Measurements from ENCODE around the gene ATXN7L1.
A peak's percentile ranks its signal among the peaks of the same experiment; 100 is the strongest.

ATXN7L1 gene

DNA sequence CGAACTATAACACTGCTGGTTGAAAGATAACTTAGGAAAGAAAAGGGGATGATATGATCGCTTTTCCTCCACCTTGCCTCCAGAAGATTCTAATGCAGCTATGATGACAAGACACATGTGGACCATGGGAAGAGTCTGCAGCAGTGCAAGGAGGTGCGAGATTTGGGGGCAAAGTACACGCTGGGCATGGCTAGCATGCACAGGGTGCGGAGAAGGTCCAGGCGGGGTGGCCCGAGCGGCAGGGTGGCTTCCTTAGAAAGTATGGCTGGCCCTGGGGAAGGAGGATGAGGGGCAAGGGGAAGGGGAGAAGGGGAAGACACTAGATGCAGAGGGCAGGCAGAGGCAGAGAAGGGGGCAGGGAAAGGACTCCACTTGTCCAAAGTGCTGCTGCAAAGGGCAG, 15.6 kb downstream of the ATXN7L1 start:
- DNase-seq (ENCODE audit: low spot score), result no peak
- H3K4me2 ChIP-seq (ENCODE audit: insufficient read depth, low read length, poor library complexity, severe bottlenecking), result no peak overlapping the region
- H2BK5ac ChIP-seq (ENCODE audit: low read length), result no peak overlapping the region
- H4K91ac ChIP-seq (ENCODE audit: low read depth, low read length, poor library complexity), result peak overlapping the region; percentile 75
- no peaks in the 10 kb centered on the region for H3K79me1 ChIP-seq (ENCODE audit: low read depth, low read length)
- no peak overlapping the region for H3K4me3 ChIP-seq (ENCODE audit: low read length in 2 of 2)
- no peak overlapping the region for H2AFZ ChIP-seq (ENCODE audit: low read length)
- H3K36me3 ChIP-seq (replicated peaks in 1 of 2; ENCODE audit: control insufficient read depth in 2 of 2, insufficient read depth in 2 of 2, low read length in 2 of 2), result peaks cover 0 to under 1% of the 10 kb centered on the region in 2 donors
- H3K4me1 ChIP-seq (ENCODE audit: control insufficient read depth in 2 of 2, insufficient read depth in 1 of 2, low read depth in 1 of 2, low read length in 2 of 2), result peaks cover 0 to 9% of the 10 kb centered on the region in 2 donors
- H2BK120ac ChIP-seq (ENCODE audit: low read depth, low read length), result no peak overlapping the region
- no peak overlapping the region for H4K8ac ChIP-seq (ENCODE audit: low read depth, low read length)
- no peak overlapping the region for H3K27ac ChIP-seq (replicated peaks; ENCODE audit: low read length)
- no CpG with 5 or more reads among the region's 8 CpGs for WGBS, 2 donors (ENCODE audit: extremely low coverage in 2 of 2, insufficient read length in 2 of 2, insufficient replicate concordance in 1 of 2)
- H3K23ac ChIP-seq (ENCODE audit: low read depth, low read length, poor library complexity), result no peak overlapping the region
- no peak overlapping the region for H2AK5ac ChIP-seq (ENCODE audit: low read depth, low read length)
- H3K9me3 ChIP-seq (replicated peaks in 1 of 2; ENCODE audit: control insufficient read depth in 2 of 2, insufficient read depth in 1 of 2, low read depth in 1 of 2, low read length in 2 of 2), result no peaks in the 10 kb centered on the region
- peak overlapping the region; percentile 46 for H3K18ac ChIP-seq (ENCODE audit: low read length)
- no peaks in the 10 kb centered on the region for H3K27me3 ChIP-seq (ENCODE audit: control insufficient read depth in 3 of 3, insufficient read depth in 3 of 3, low read depth in 1 of 3, low read length in 3 of 3)
- H3K9ac ChIP-seq (ENCODE audit: low read depth, low read length, poor library complexity), result no peak overlapping the region
- H3K4ac ChIP-seq (ENCODE audit: low read length), result no peak overlapping the region
- no peak overlapping the region for H2BK12ac ChIP-seq (ENCODE audit: low read length)
- H3K14ac ChIP-seq (ENCODE audit: low read length), result no peak overlapping the region
- no peak overlapping the region for H2BK15ac ChIP-seq (ENCODE audit: low read length)

DNA sequence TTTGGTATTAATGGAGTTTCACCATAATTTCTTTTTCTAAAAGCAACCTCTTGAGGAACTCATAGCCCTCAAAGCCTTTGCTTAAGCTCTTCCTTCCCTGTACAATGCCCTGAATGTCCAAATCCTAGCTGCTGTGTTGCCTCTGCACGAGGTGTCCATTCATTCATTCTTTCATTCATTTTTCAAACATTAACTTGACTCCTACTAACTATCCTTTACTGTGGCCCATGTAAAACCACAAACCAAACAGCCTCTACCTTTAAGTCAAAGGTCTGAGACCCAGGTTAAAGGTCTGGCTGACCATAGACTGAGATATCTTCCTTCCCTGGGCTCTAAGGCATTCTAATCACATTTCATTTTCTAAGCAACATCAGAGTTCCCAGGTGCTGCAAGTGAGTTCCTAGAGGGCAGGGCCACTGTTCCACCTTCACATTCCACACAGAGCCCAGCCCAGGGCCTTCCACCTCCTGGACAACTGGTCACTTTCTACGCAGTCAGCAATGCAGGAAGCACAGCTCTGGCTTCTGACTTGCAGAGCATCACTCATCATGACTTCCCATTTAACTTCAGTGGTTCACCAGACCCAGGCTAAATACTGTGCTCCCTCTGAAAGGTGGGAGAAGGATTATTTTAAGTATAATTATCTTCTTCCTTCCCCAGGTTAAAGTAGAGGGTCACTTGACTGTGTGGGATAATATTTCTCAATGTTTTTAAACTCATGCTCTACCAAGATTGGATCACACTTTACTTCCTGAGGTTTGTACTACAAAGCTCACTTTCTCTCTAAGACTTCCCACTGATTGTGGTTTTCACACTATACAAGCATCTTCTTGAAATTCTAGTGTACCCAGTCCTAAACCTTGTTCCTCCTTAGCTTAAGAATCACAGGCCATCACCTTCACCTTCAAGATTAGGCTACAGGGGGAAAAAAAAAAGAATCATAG, 19.1 kb downstream of the ATXN7L1 start:
- Histone ChIP-seq H3K14ac (ENCODE audit: low read length) (no peak overlapping the region), H4K91ac (ENCODE audit: low read depth, low read length, poor library complexity) (no peak overlapping the region), H3K9ac (ENCODE audit: low read depth, low read length, poor library complexity) (no peak overlapping the region), H2BK120ac (ENCODE audit: low read depth, low read length) (no peak overlapping the region), H3K27ac (replicated peaks; ENCODE audit: low read length) (no peak overlapping the region), H2BK12ac (ENCODE audit: low read length) (no peak overlapping the region), H3K27me3 (ENCODE audit: control insufficient read depth in 3 of 3, insufficient read depth in 3 of 3, low read depth in 1 of 3, low read length in 3 of 3) (no peaks in the 10 kb centered on the region), H3K4ac (ENCODE audit: low read length) (no peak overlapping the region), H2BK5ac (ENCODE audit: low read length) (no peak overlapping the region), H2AK5ac (ENCODE audit: low read depth, low read length) (no peak overlapping the region), H3K4me3 (ENCODE audit: low read length in 2 of 2) (no peak overlapping the region), H2BK15ac (ENCODE audit: low read length) (no peak overlapping the region), H3K4me1 (ENCODE audit: control insufficient read depth in 2 of 2, insufficient read depth in 1 of 2, low read depth in 1 of 2, low read length in 2 of 2) (peaks cover 6 to 12% of the 10 kb centered on the region in 2 donors), H3K23ac (ENCODE audit: low read depth, low read length, poor library complexity) (no peak overlapping the region), H3K79me1 (ENCODE audit: low read depth, low read length) (no peaks in the 10 kb centered on the region), H3K4me2 (ENCODE audit: insufficient read depth, low read length, poor library complexity, severe bottlenecking) (no peak overlapping the region), H2AFZ (ENCODE audit: low read length) (no peak overlapping the region), H3K9me3 (replicated peaks in 1 of 2; ENCODE audit: control insufficient read depth in 2 of 2, insufficient read depth in 1 of 2, low read depth in 1 of 2, low read length in 2 of 2) (no peaks in the 10 kb centered on the region), H3K36me3 (replicated peaks in 1 of 2; ENCODE audit: control insufficient read depth in 2 of 2, insufficient read depth in 2 of 2, low read length in 2 of 2) (no peaks in the 10 kb centered on the region), H4K8ac (ENCODE audit: low read depth, low read length) (no peak overlapping the region), H3K18ac (ENCODE audit: low read length) (no peak overlapping the region)
- no peak for DNase-seq (ENCODE audit: low spot score)
- WGBS, 2 donors (ENCODE audit: extremely low coverage in 2 of 2, insufficient read length in 2 of 2, insufficient replicate concordance in 1 of 2), result no CpG with 5 or more reads among the region's 2 CpGs

DNA sequence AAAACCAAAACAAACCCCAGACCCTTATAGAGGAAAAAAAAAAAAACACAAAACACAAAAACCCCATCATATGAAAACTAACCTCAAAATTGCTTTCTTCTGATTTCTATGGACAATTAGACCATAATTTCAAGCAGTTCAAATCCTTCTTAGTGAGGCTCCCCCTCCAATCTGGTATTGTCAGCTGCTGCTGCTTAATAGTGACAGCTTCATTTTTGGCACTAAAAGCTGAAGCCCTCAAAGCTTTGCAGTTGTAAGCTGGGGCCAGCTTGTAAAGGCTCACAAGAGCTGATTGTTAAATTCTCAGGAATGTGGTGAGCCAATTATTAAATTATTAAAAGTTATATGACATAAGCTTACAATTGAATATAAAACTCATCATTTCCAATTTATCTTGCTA, 21.9 kb downstream of the ATXN7L1 start:
- no peak for DNase-seq (ENCODE audit: low spot score)
- Histone ChIP-seq H3K4me2 (ENCODE audit: insufficient read depth, low read length, poor library complexity, severe bottlenecking) (no peak overlapping the region), H3K4me3 (ENCODE audit: low read length in 2 of 2) (no peak overlapping the region), H3K18ac (ENCODE audit: low read length) (no peak overlapping the region), H2BK5ac (ENCODE audit: low read length) (no peak overlapping the region), H4K91ac (ENCODE audit: low read depth, low read length, poor library complexity) (no peak overlapping the region), H3K14ac (ENCODE audit: low read length) (no peak overlapping the region), H3K36me3 (replicated peaks in 1 of 2; ENCODE audit: control insufficient read depth in 2 of 2, insufficient read depth in 2 of 2, low read length in 2 of 2) (no peaks in the 10 kb centered on the region), H3K9ac (ENCODE audit: low read depth, low read length, poor library complexity) (no peak overlapping the region), H2AK5ac (ENCODE audit: low read depth, low read length) (no peak overlapping the region), H4K8ac (ENCODE audit: low read depth, low read length) (no peak overlapping the region), H3K9me3 (replicated peaks in 1 of 2; ENCODE audit: control insufficient read depth in 2 of 2, insufficient read depth in 1 of 2, low read depth in 1 of 2, low read length in 2 of 2) (no peaks in the 10 kb centered on the region), H3K4ac (ENCODE audit: low read length) (no peak overlapping the region), H2BK15ac (ENCODE audit: low read length) (no peak overlapping the region), H2BK120ac (ENCODE audit: low read depth, low read length) (no peak overlapping the region), H3K23ac (ENCODE audit: low read depth, low read length, poor library complexity) (no peak overlapping the region), H2BK12ac (ENCODE audit: low read length) (no peak overlapping the region), H3K27me3 (ENCODE audit: control insufficient read depth in 3 of 3, insufficient read depth in 3 of 3, low read depth in 1 of 3, low read length in 3 of 3) (no peaks in the 10 kb centered on the region), H3K4me1 (ENCODE audit: control insufficient read depth in 2 of 2, insufficient read depth in 1 of 2, low read depth in 1 of 2, low read length in 2 of 2) (peaks cover 5 to 10% of the 10 kb centered on the region in 2 donors), H3K79me1 (ENCODE audit: low read depth, low read length) (peaks cover under 1% of the 10 kb centered on the region), H2AFZ (ENCODE audit: low read length) (peak overlapping the region; percentile 64), H3K27ac (replicated peaks; ENCODE audit: low read length) (no peak overlapping the region)

DNA sequence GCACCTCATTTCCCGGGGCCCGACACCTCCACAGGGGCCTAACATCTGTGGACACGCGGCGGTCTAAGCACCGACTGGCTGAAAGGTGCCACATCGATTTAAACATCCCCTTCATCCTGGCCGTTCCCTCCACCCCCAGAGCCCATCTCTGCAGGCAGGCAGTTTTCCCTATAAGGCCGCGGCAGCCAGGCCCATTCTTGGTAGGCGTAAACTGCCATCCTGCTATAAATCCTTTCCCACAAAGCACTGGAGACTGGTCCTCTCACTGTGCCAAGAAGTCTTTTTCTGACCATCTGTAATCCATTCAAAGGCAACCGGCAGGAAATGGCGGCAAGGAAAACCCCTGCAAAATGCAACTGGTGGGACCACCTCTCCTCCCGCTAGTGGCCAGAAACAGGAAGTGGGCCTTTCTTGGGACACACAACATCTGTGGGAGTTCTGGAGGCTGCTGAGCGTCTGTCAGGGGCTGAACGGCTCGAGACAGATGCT, 22.4 kb downstream of the ATXN7L1 start:
- no peak for DNase-seq (ENCODE audit: low spot score)
- no CpG with 5 or more reads among the region's 17 CpGs for WGBS, 2 donors (ENCODE audit: extremely low coverage in 2 of 2, insufficient read length in 2 of 2, insufficient replicate concordance in 1 of 2)
- no peak overlapping the region for H3K14ac ChIP-seq (ENCODE audit: low read length)
- H2BK120ac ChIP-seq (ENCODE audit: low read depth, low read length), result no peak overlapping the region
- peaks cover 3% of the 10 kb centered on the region for H3K79me1 ChIP-seq (ENCODE audit: low read depth, low read length)
- peak overlapping the region; percentile 64 for H2AFZ ChIP-seq (ENCODE audit: low read length)
- no peak overlapping the region for H2BK12ac ChIP-seq (ENCODE audit: low read length)
- H3K9ac ChIP-seq (ENCODE audit: low read depth, low read length, poor library complexity), result no peak overlapping the region
- no peak overlapping the region for H3K4me3 ChIP-seq (ENCODE audit: low read length in 2 of 2)
- H3K36me3 ChIP-seq (replicated peaks in 1 of 2; ENCODE audit: control insufficient read depth in 2 of 2, insufficient read depth in 2 of 2, low read length in 2 of 2), result no peaks in the 10 kb centered on the region
- H3K27me3 ChIP-seq (ENCODE audit: control insufficient read depth in 3 of 3, insufficient read depth in 3 of 3, low read depth in 1 of 3, low read length in 3 of 3), result no peaks in the 10 kb centered on the region
- peak overlapping the region; percentile 24 for H3K18ac ChIP-seq (ENCODE audit: low read length)
- no peak overlapping the region for H4K8ac ChIP-seq (ENCODE audit: low read depth, low read length)
- H2AK5ac ChIP-seq (ENCODE audit: low read depth, low read length), result no peak overlapping the region
- no peak overlapping the region for H2BK15ac ChIP-seq (ENCODE audit: low read length)
- H3K27ac ChIP-seq (replicated peaks; ENCODE audit: low read length), result no peak overlapping the region
- no peak overlapping the region for H2BK5ac ChIP-seq (ENCODE audit: low read length)
- no peak overlapping the region for H3K4ac ChIP-seq (ENCODE audit: low read length)
- H3K9me3 ChIP-seq (replicated peaks in 1 of 2; ENCODE audit: control insufficient read depth in 2 of 2, insufficient read depth in 1 of 2, low read depth in 1 of 2, low read length in 2 of 2), result no peaks in the 10 kb centered on the region
- no peak overlapping the region for H3K23ac ChIP-seq (ENCODE audit: low read depth, low read length, poor library complexity)
- H4K91ac ChIP-seq (ENCODE audit: low read depth, low read length, poor library complexity), result no peak overlapping the region
- H3K4me2 ChIP-seq (ENCODE audit: insufficient read depth, low read length, poor library complexity, severe bottlenecking), result no peak overlapping the region
- peaks cover 9 to 15% of the 10 kb centered on the region in 2 donors for H3K4me1 ChIP-seq (ENCODE audit: control insufficient read depth in 2 of 2, insufficient read depth in 1 of 2, low read depth in 1 of 2, low read length in 2 of 2)

Measured in neuronal stem cell (in vitro differentiated cells).